Measurements from ENCODE around the gene ETV3.

ETV3 gene

DNA sequence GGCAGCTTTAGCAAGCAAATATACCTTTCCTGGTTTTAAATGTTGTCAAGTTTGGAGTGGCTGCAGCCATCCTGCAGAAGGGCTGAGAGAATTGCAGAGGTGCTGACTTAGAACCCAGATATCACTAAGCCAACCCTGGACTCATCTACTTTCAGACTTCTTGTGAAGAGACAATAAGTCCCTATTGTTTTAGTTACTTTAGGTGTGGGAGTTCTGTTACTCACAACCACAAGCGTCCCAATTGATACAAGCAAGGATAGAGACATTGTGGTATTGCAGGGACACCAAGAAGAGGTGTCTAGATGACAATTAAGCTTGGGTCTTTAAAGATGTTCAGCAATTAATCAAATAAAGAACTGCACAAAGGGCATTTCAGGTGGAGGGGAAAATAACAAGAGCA is 8.8 kb upstream of the ETV3 start:
- POLR2A ChIA-PET = interaction anchor here (0.8 to 1.5 kb wide), 2 partner anchors 8 to 10 kb away, joined by 3 to 10 read pairs; no protein-coding TSS in a partner anchor
- CTCF ChIA-PET = interaction anchor here (1.0 kb wide), 1 partner anchor 57 kb away, joined by 3 read pairs; no protein-coding TSS in a partner anchor
- no peak for DNase-seq (ENCODE audit: extremely low spot score)
- no peak for TF ChIP-seq L3MBTL2 (conservative IDR thresholded peaks at IDR 0.05)
- TF ChIP-seq, protein P1, sequence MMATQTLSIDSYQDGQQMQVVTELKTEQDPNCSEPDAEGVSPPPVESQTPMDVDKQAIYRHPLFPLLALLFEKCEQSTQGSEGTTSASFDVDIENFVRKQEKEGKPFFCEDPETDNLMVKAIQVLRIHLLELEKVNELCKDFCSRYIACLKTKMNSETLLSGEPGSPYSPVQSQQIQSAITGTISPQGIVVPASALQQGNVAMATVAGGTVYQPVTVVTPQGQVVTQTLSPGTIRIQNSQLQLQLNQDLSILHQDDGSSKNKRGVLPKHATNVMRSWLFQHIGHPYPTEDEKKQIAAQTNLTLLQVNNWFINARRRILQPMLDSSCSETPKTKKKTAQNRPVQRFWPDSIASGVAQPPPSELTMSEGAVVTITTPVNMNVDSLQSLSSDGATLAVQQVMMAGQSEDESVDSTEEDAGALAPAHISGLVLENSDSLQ (IDR thresholded peaks at IDR 0.05) = no peak
- no peak for TF ChIP-seq LEF1 (IDR thresholded peaks at IDR 0.05; ENCODE audit: borderline replicate concordance)
- no peak for TF ChIP-seq HDGF (IDR thresholded peaks at IDR 0.05; ENCODE audit: borderline replicate concordance)
- no peak for TF ChIP-seq FOXK2 (IDR thresholded peaks at IDR 0.05)
- no peak for TF ChIP-seq ARNT (IDR thresholded peaks at IDR 0.05)
- TF ChIP-seq NFRKB (IDR thresholded peaks at IDR 0.05) = no peak
- no peak for TF ChIP-seq SUZ12 (IDR thresholded peaks at IDR 0.05)

DNA sequence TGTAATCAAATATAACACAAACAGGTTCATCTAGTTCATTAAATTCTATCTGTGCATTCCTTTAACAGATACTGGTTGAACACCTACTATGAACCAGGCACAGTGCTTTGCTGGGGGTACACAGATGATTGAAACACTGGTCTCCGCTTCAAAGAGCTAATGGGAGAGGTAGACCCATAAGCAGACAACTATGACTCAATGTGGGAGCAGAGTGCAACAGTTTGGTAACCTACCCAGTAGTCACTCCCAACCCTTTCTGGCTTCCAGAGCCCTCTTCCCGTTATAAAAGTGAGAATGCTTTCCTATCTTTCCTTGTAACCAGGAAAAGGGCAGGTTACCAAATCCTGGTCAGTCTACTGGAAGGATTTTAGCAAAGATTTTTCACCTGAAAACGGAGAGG is 8.0 kb upstream of the ETV3 start:
- DNase-seq (ENCODE audit: extremely low spot score) = no peak
- ChIA-PET POLR2A (no interaction called here), CTCF (interaction anchor here (0.6 to 1.0 kb wide), 2 partner anchors 24 to 56 kb away, joined by 3 read pairs; no protein-coding TSS in a partner anchor)
- TF ChIP-seq, protein P1 (IDR thresholded peaks at IDR 0.05) = no peak
- TF ChIP-seq TARDBP (IDR thresholded peaks at IDR 0.05) (no peak), SP1 (IDR thresholded peaks at IDR 0.05) (no peak), FOXM1 (IDR thresholded peaks at IDR 0.05; ENCODE audit: borderline replicate concordance) (no peak), FOXA1 (IDR thresholded peaks at IDR 0.05) (no peak), FOXK2 (IDR thresholded peaks at IDR 0.05) (no peak), NFRKB (IDR thresholded peaks at IDR 0.05) (no peak)

DNA sequence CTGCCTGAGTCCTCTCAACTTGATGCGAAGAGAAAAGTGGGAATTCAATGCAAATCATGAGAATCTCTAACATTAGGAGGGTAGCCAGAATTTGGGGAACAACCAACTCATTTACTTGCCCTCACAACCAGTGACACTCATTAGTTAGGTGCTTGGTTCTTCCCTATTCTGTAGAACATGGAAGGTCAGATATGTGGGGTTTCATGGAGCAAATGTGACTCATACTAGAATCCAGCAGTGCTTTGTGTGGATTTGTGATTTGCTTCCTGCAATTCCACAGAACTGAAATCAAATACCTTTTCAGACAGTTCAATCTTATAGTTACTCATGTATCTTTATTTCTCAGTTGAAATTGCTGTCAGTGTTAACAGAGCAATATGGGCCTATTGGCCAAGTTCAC is 6.9 kb upstream of the ETV3 start:
- ChIA-PET CTCF (no interaction called here), POLR2A (no interaction called here)
- no peak for DNase-seq (ENCODE audit: extremely low spot score)
- TF ChIP-seq ZNF384 (IDR thresholded peaks at IDR 0.05) = no peak
- no peak for TF ChIP-seq ELF4 (IDR thresholded peaks at IDR 0.05)
- TF ChIP-seq LEF1 (IDR thresholded peaks at IDR 0.05; ENCODE audit: borderline replicate concordance) = no peak
- TF ChIP-seq SUZ12 (IDR thresholded peaks at IDR 0.05) = no peak
- no peak for TF ChIP-seq FOXA1 (IDR thresholded peaks at IDR 0.05)
- TF ChIP-seq BHLHE40 (IDR thresholded peaks at IDR 0.05; ENCODE audit: borderline replicate concordance) = no peak
- TF ChIP-seq TARDBP (IDR thresholded peaks at IDR 0.05) = no peak
- no peak for TF ChIP-seq FOXK2 (IDR thresholded peaks at IDR 0.05)
- TF ChIP-seq, protein P1 (IDR thresholded peaks at IDR 0.05) = no peak
- TF ChIP-seq FOXM1 (IDR thresholded peaks at IDR 0.05; ENCODE audit: borderline replicate concordance) = no peak
- TF ChIP-seq NFRKB (IDR thresholded peaks at IDR 0.05) = no peak
- no peak for TF ChIP-seq L3MBTL2 (conservative IDR thresholded peaks at IDR 0.05)
- TF ChIP-seq HDGF (IDR thresholded peaks at IDR 0.05; ENCODE audit: borderline replicate concordance) = no peak
- no peak for TF ChIP-seq ARNT (IDR thresholded peaks at IDR 0.05)

DNA sequence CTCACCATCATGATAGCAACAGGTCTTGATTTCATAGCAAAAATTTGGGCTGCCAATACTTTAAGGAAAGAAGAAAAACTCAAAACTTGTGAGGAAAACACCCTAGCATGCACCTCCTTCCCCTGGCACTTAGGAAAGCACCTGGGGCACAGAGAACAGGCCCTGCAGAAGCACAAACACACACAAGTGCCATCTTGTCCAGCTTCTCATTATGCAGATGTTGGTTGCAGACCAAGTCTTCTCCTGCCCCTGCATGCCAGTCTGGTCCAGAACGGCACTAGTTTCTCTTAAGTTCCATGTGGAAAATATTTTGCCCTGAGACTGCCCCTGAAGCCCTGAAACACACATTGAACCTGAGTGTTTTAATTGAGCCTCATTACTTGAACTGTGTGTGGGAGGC is 6.3 kb upstream of the ETV3 start:
- TF ChIP-seq FOXA1 (IDR thresholded peaks at IDR 0.05) (no peak), HDGF (IDR thresholded peaks at IDR 0.05; ENCODE audit: borderline replicate concordance) (no peak), ZNF384 (IDR thresholded peaks at IDR 0.05) (no peak), FOXM1 (IDR thresholded peaks at IDR 0.05; ENCODE audit: borderline replicate concordance) (no peak), BHLHE40 (IDR thresholded peaks at IDR 0.05; ENCODE audit: borderline replicate concordance) (no peak)
- TF ChIP-seq, protein P1 (IDR thresholded peaks at IDR 0.05) = no peak
- POLR2A ChIA-PET = no interaction called here
- no peak for DNase-seq (ENCODE audit: extremely low spot score)
- CTCF ChIA-PET = interaction anchor here (1.0 kb wide), 1 partner anchor 55 kb away, joined by 3 read pairs; no protein-coding TSS in a partner anchor

DNA sequence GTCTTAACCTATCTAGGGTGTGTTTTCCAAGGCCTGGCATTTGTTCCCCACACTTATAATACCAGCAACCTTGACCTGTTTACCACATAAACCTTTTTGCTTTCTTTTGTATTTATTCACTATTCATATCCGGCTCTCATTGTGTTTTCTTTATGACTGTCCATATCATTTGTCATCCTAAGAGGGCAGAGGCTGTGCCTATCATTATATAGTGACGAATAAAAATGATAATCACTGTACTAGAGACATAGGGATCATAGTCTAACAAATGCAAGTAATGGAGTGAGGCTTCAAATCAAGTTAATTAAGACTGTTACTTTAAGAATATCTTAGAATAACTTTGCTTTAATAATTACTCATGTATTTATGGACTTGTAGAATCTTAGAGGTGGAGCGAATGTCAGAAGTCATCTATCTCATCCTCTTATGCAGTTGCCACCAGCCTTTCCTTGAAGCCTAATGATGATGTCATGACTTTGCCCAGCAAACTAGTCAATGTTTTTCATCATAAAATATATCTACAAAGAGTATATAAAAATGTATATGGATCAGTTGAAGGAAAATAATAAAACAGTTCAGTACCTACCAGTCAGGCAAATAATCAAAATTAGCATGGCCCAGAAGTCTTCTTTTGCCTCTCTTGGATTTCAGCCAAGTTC is 4.7 kb upstream of the ETV3 start:
- TF ChIP-seq ARNT (IDR thresholded peaks at IDR 0.05) = no peak
- no peak for TF ChIP-seq SP1 (IDR thresholded peaks at IDR 0.05)
- TF ChIP-seq FOXK2 (IDR thresholded peaks at IDR 0.05) = no peak
- TF ChIP-seq BHLHE40 (IDR thresholded peaks at IDR 0.05; ENCODE audit: borderline replicate concordance) = no peak
- no peak for TF ChIP-seq FOXM1 (IDR thresholded peaks at IDR 0.05; ENCODE audit: borderline replicate concordance)
- no peak for TF ChIP-seq LEF1 (IDR thresholded peaks at IDR 0.05; ENCODE audit: borderline replicate concordance)
- TF ChIP-seq, protein P1 (IDR thresholded peaks at IDR 0.05) = no peak
- no peak for TF ChIP-seq CTBP1 (IDR thresholded peaks at IDR 0.05; ENCODE audit: borderline replicate concordance)
- TF ChIP-seq NFRKB (IDR thresholded peaks at IDR 0.05) = no peak
- no peak for TF ChIP-seq HDGF (IDR thresholded peaks at IDR 0.05; ENCODE audit: borderline replicate concordance)
- TF ChIP-seq ELF4 (IDR thresholded peaks at IDR 0.05) = no peak
- no peak for TF ChIP-seq SUZ12 (IDR thresholded peaks at IDR 0.05)
- no peak for TF ChIP-seq TARDBP (IDR thresholded peaks at IDR 0.05)
- TF ChIP-seq ZNF384 (IDR thresholded peaks at IDR 0.05) = no peak
- TF ChIP-seq L3MBTL2 (conservative IDR thresholded peaks at IDR 0.05) = no peak
- no peak for TF ChIP-seq FOXA1 (IDR thresholded peaks at IDR 0.05)
- CTCF ChIA-PET = interaction anchor here (1.7 kb wide), 1 partner anchor 13 kb away, joined by 9 read pairs; no protein-coding TSS in a partner anchor
- POLR2A ChIA-PET = no interaction called here
- no peak for DNase-seq (ENCODE audit: extremely low spot score)

Data from HEK293T (cell line).